ENCODE data around the gene MTHFD1L.

The MTHFD1L gene

DNA sequence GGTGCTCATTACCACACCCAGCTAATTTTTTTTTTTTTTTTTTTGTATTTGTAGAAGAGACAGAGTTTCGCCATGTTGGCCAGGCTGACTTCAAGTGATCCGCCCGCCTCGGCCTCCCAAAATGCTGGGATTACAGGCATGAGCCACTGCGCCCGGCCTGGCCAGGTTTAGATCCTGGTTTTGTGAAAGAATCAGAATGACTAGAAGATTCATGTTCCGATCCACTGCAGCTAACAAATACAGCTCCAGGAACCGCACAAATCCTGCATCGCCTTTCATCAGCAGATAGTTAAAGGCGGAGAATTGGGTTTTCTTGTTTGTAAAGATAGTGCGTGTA is 223.1 kb downstream of the MTHFD1L start:
- H3K27me3 ChIP-seq = no peaks in the 10 kb centered on the region
- no peak for DNase-seq
- no peaks in the 10 kb centered on the region for H3K4me1 ChIP-seq
- TF ChIP-seq, protein P1, sequence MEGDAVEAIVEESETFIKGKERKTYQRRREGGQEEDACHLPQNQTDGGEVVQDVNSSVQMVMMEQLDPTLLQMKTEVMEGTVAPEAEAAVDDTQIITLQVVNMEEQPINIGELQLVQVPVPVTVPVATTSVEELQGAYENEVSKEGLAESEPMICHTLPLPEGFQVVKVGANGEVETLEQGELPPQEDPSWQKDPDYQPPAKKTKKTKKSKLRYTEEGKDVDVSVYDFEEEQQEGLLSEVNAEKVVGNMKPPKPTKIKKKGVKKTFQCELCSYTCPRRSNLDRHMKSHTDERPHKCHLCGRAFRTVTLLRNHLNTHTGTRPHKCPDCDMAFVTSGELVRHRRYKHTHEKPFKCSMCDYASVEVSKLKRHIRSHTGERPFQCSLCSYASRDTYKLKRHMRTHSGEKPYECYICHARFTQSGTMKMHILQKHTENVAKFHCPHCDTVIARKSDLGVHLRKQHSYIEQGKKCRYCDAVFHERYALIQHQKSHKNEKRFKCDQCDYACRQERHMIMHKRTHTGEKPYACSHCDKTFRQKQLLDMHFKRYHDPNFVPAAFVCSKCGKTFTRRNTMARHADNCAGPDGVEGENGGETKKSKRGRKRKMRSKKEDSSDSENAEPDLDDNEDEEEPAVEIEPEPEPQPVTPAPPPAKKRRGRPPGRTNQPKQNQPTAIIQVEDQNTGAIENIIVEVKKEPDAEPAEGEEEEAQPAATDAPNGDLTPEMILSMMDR (IDR thresholded peaks at IDR 0.05; ENCODE audit: low read depth, low read length) = no peak
- H3K36me3 ChIP-seq = peaks cover 3% of the 10 kb centered on the region; the same call in 1 of the 2 replicates
- no peak overlapping the region for H3K4me3 ChIP-seq (ENCODE audit: low read depth, low read length)
- H3K9me3 ChIP-seq = no peaks in the 10 kb centered on the region

GRCh38 chr6:151088963-151089362 is 223.5 kb downstream of the MTHFD1L start:
- no peaks in the 10 kb centered on the region for H3K27me3 ChIP-seq
- DNase-seq = no peak
- no peak overlapping the region for H3K4me3 ChIP-seq (ENCODE audit: low read depth, low read length)
- no peaks in the 10 kb centered on the region for H3K9me3 ChIP-seq
- H3K36me3 ChIP-seq = peaks cover 3% of the 10 kb centered on the region; the same call in 1 of the 2 replicates
- no peaks in the 10 kb centered on the region for H3K4me1 ChIP-seq
- TF ChIP-seq, protein P1 (IDR thresholded peaks at IDR 0.05; ENCODE audit: low read depth, low read length) = no peak

GRCh38 chr6:151089978-151090377 is 224.5 kb downstream of the MTHFD1L start:
- H3K4me3 ChIP-seq (ENCODE audit: low read depth, low read length) = no peak overlapping the region
- no peaks in the 10 kb centered on the region for H3K9me3 ChIP-seq
- DNase-seq = no peak
- no peaks in the 10 kb centered on the region for H3K27me3 ChIP-seq
- peaks cover 3% of the 10 kb centered on the region; the same call in 1 of the 2 replicates for H3K36me3 ChIP-seq
- TF ChIP-seq, protein P1 (IDR thresholded peaks at IDR 0.05; ENCODE audit: low read depth, low read length) = no peak
- no peaks in the 10 kb centered on the region for H3K4me1 ChIP-seq

GRCh38 chr6:151091571-151091970 is 226.1 kb downstream of the MTHFD1L start:
- Histone ChIP-seq H3K27me3 (no peaks in the 10 kb centered on the region), H3K4me3 (ENCODE audit: low read depth, low read length) (no peak overlapping the region), H3K9me3 (no peaks in the 10 kb centered on the region), H3K4me1 (no peaks in the 10 kb centered on the region), H3K36me3 (peaks cover 3% of the 10 kb centered on the region; the same call in 1 of the 2 replicates)
- no peak for DNase-seq
- TF ChIP-seq, protein P1 (IDR thresholded peaks at IDR 0.05; ENCODE audit: low read depth, low read length) = no peak

DNA sequence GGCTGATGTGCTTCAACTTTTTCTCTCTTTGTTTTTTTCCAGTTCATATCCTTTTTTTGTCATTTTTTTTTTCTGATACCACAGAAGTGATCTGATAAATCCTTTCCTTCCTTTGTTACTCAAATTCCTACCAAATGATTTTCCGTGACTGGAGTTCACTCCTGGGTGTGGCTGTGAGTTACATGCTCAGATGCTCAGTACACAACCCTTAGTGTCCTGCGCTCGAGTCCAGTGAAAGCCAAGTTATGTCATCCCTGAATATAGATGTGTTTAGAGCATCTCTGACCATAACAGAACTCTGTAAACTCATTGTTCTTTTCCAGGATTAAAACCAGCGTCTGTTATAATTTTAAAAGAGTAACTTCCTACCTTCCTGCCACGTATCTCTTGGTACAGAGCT is 227.1 kb downstream of the MTHFD1L start:
- Histone ChIP-seq H3K36me3 (peaks cover 3% of the 10 kb centered on the region; the same call in 1 of the 2 replicates), H3K27me3 (no peaks in the 10 kb centered on the region), H3K4me3 (ENCODE audit: low read depth, low read length) (no peak overlapping the region), H3K4me1 (no peaks in the 10 kb centered on the region), H3K9me3 (no peaks in the 10 kb centered on the region)
- TF ChIP-seq, protein P1 (IDR thresholded peaks at IDR 0.05; ENCODE audit: low read depth, low read length) = no peak
- no peak for DNase-seq

- no peak overlapping the region for H3K4me3 ChIP-seq (ENCODE audit: low read depth, low read length)
- TF ChIP-seq, protein P1 (IDR thresholded peaks at IDR 0.05; ENCODE audit: low read depth, low read length) = no peak
- no peaks in the 10 kb centered on the region for H3K4me1 ChIP-seq
- peaks cover 3% of the 10 kb centered on the region; the same call in 1 of the 2 replicates for H3K36me3 ChIP-seq
- no peaks in the 10 kb centered on the region for H3K9me3 ChIP-seq
- H3K27me3 ChIP-seq = no peaks in the 10 kb centered on the region
- DNase-seq = no peak
These were observed 228.2 kb downstream of the MTHFD1L start for GRCh38 chr6:151093706-151094105.
